DMS79 treated with DMSO at 0.1 percent for 48 hours (cell line): ENCODE data around the gene PPIE.

ENCODE experiments used
- DNase-seq: peaks from one replicate; lab custom pipeline; 2025; lab: John Stamatoyannopoulos, UW

The PPIE gene

DNA sequence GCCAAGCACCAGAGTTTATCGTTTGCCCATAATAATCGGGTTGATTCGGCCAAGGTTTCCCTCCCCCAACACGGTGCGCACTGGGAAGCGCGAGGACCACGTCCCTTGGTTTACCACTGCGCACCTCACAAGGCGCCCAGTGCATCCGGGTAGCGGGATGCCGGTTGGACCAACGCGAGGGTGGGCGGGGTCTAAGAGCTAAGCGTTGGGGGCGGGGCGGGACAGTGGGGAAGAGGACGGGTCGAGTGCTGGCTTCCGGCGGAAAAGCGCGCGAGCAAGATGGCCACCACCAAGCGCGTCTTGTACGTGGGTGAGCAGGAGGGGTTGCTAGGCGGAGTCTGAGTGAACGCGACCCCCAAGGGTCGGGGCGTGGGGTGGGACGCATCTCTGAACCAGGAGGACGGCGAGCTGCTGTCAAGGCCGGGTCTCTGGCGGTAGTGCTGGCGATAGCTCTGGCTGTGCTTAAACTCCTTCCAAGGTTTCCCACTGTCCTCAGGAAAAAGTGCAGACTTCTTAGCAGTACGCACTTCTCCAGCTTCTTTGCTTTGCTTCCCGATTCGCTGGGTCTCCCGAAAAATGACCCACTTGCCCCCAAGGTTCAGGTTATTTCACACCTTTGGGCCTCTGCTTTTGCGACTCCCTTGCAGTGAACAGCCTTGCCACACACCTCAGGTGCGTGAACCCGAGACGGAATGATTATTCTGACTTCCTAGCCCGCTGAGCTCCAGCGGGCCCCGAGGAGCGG, at the start of gene PPIE:
Gene PPIE (plus strand): TSS at position 261 of the 745 bp plus-strand sequence. CDS start 19 bp downstream, at position 280.
- DNase-seq = peak; percentile 81

DNA sequence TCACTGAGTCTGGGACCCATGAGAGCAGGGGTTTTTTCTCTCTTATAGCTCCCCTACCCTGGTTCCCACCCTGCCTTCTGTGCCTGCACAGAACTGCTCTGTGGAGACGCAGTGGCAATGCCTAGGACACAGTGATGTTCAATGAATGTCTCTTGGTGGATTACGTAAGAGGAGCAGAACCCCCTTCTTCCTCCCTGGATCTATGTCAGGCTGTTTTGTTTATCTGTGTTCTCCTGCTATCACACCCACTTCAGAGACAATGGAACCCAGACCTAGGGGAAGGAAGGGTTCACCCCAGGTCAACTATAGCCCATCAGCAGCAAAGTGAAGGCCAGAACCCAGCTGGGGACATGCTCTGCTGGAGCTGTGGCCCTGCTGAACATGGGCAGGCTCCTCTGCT, 49.5 kb upstream of the PPIE start:
- DNase-seq = no peak

DNA sequence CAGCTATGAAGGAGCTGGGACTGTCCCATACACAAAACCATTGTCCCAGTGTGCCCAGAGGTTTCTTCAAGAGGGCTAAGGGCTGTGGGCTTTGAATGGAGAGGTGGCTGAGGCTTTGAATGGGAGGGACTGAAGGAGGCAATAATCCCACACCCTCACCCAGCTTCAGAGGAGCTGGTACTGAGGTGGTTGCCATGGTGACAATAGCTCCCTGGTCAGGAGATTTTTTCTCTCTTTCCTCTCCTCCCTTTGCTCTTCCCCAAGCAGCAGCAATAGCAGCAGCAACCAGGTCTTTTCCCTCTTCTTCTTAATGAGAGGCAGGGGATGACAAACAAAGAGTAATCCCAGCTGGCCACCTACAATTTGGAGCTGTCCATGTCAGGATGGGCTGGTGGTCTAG, 49.0 kb upstream of the PPIE start:
- peak; percentile 46 for DNase-seq

DNA sequence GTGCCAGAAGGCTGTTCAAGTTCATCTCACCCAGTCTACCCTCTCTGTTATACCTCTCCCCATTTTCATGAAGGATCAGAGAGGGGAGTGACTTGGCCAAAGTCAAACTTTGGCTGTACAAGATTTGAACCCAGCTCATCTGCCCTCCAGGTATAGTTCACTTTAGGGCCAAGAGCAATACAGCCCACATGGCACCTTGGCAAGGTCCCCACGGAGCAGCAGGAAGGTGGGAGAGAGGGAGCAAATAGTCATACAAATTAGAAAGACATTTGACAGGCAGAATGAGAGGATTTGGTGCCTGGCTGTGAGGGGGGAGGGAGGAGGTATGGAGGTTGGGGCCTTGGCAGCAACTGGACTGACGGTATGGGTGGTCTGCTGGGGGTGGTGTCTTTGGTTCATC, 48.5 kb upstream of the PPIE start:
- DNase-seq = no peak

DNA sequence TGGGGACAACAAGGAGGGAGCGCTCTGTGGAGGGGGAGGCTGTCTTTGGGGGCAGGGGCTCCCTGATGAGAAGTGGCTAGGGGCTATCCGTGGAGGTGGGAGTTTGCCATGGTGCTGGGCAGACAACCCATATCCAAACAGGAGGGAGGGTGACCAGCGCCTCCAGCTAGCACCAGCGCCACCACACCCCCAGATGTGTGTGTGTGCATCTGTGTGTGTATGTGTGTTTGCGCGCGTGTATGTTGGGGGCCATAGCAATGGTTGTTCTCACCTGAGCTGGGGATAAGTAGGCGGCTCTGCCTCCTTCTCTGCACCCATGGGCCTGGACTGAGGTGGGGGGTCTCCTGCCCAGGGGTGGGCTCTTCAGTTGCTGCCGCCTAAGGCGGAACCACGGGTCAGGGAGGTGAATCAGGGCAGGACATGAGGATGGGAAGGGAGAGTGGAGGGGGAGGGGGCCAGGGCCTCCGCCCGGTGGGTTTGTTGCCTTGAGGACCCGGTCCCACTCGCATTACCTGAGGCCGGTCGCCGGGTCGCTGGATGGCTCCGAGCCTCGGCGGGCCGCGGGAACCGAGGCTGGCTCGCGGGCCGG, 47.8 kb upstream of the PPIE start:
- DNase-seq = no peak

DNA sequence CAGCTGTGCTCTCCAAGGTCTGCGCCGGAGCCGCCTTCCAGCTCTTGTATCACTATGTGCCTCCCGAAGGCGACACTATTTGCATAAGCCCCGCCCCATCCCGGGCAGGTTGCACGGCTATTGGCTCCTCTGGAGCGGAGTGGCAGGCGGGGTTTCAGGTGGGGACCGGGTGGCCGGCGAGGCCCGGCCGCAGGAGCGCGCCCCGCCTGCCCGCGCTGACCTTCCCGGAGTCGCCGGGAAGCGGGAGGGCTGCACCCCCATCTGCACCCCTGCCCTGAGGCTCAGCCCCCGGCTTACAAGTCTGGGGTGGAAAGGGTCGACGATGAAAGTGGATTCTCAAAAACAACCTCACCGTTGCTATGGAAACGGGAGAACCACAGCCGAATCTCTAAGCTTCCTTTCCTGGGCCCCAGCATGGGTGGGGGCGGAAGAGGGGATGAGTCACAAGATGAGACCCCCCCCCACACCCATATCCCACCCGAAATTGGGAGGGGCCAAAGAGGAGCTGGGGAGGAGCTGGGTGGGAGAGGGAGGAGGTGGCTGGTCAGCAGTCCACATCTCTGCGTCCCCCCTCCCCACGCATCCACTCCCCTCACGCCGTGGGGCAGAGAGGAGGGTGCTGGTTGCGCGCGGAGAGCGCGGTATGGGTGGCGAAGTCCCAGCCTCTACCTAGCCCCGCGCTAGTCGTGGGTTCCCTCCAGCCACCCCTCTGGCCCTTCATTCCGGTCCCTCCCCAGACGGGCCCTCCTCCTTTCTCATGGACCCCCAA, 47.1 kb upstream of the PPIE start, which contains the start of gene HPCAL4:
Gene HPCAL4 (minus strand): TSS at position 51 of the 769 bp plus-strand sequence. CDS start 6,830 bp downstream, outside the sequence.
- peak; percentile 90 for DNase-seq

DNA sequence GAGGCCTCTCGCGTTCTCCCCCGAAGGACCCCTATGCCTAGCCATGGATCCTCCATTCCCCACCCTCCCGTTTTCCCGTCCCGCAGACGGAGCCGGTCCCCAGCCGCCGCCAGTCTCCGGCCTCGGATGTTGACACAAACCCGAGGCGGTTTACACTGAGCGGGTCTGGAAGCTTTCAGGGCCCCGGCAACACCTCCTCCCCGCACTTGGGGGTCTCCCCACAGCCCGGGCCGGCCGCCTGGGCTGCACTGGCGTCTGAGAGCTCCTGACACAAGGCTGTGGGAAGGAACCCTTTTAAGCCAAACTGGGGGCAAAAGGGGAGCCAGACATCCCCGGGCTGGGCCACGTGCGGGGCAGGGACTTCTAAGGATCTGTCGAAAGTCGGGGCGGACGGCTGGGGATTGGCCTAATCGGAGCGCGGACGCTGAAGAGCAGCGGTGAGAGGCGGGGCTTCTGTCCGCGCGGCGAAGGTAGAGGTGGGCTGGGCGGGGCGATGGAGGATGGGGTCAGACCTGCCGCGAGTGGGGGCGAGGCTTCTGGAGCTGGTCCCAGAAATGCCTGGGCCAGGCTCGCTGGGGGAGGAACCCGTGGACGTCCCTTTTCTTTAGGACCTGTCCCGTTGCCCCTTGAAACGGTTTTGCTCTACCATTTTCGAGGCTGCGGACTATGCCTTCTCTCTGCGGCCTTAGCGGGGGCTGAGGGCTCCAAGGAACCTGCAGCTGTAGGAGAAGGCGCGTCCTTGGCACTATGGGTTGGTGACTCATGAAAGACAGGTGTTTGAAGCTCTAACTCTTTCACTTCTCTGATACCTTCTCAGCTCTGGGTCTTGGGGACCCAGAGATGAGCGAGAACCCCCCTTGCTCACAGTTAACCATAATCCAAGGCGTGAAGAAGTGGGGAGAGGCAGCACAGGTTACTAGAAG, 46.3 kb upstream of the PPIE start:
- peak; percentile 62 for DNase-seq

DNA sequence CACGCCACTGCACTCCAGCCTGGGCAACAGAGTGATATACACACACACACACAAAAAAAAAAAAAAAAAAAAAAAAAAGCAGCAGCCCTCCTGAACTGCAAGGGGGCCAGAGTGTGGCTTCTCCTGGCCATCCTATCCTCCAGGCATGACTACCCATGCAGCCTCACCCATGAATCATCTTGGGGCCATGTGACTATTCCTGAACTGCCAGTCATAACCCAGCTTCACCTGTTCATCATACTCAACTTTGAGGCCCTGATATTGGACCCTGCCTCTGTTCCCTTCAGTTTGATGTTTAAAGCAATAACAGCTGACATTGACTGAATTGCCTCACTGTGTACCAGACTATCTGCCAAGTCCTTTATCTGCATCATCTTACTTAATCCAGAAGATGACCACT, 44.7 kb upstream of the PPIE start:
- DNase-seq = no peak

DNA sequence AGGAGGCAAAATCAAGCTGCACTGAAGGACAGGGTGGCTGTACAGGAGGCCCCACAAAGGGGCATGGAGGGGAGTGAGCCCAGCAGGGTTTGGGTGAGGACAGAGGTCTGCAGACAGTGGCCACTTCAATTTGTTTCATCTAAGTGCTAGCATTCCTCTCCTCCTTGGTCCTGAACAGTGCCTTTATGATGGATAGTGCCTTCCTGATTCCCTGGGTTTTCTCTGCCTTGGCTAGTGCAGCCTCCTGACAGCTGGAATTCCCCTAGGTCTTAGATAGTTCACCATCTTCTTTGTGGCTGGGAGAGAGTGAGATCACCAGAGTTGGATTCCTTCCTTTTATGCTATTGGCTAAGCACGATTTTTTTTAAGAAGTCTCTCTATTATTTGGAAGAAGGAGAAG, 43.7 kb upstream of the PPIE start:
- DNase-seq = no peak

DNA sequence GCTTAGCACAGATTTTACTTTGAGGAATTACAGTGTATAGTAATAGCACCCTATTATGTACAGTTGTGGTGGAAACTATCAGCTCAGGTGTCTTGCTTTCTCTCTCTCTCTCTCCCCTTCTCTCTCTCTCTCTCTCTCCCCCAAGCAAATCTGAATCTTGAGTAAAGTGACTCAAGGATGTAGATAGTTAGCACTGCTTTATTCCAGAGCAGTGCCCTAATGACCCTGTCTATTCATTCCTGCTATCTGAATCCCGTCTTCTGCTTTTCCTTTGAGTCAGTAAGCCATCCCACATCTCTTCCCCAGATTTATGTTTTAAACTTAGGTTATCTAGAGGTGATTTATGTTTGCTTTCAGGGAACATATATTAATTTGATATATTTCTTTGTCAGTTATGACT, 42.2 kb upstream of the PPIE start:
- DNase-seq = no peak

DNA sequence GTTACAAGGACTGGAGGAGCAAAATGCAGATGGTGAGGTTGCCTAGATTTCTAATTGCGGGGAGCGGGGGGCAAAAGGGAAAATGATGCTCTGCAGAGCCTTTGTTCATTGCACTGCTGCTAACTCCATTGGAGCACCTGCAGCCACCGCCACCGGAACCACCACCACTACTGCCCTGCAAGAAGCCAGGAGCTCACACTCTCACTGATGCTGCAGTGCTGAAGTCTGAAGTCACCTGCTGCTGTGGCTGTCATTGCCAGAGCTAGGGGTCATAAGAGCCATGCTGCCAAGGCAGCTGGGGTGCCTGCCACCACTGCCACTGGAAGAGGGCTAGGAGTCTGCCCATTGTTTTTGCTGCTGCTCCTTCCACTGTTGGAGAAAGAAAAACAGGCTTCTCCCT, 40.1 kb upstream of the PPIE start:
- no peak for DNase-seq

DNA sequence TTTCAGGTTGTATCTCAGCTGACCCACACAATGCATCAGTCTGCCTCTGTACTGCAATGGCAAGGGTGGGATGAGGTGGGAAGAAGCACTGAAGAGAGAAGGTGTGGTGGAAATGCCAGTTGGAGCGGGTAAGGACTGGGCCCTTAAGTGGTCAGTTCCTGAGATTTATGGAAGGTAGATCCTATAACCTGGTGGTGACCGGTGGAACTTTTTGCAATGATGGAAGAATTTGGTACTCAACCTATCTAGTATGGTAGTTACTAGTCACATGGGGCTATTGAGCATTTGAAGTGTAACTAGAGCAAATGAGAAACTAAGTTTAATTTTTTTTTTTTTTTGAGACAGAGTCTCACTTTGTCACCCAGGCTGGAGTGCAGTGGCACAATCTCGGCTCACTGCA, 39.3 kb upstream of the PPIE start:
- DNase-seq = no peak

DNA sequence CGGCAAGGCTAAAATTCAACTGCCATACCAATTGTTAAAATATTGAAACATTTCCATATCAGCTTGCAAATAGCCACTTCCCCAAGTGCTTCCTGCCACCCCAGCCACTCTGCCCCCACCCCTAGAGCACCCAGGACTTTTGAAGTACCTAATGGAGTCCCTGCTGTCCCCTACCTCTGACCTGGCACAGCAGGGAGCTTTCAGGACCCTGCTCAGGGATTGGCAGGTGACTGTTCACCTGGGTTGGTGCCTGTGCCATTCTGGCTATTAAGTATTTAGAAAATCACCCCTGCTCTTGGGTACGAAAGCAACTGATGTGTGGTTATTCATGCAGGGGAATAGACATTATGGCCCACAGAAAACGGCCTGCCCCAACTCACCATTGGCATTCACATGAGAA, 38.3 kb upstream of the PPIE start:
- no peak for DNase-seq

DNA sequence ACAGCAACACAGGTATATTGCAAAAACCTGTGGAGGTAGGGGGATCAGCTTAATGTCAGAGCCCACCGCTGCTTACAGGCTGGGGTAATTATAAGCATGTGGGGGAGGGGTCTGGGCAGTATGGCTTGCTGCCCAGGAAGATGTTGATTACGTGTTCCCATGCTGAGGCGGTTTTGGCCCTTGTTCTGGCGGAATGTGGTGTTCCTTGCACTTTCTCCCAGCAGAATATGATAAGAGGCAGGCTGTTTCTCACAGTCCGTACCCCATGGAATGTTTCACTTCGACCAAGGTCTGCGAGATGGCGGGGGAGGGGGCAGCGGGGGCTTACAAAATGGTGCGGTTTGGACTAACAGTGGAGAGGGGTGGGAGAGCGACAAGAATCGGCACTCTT, 37.6 kb upstream of the PPIE start:
- DNase-seq = peak; percentile 97

DNA sequence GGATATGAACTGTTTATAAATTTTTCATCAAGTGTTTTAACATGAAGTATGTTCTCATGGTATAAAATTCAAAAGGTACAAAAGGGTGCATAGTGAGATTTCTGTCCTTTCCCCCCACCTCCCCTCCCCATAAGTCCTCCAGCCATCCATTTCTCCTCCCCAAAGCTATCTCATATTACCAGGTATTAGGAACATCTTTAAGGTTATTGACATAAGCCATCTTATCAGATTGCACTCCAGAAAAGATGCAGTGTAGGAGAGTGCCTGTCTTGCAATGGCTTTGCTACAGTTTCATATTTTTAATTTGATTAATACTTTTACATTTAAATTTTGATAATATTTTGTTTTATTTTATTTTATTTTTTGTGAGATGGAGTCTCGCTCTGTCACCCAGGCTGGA, 33.9 kb upstream of the PPIE start:
- DNase-seq = no peak

DNA sequence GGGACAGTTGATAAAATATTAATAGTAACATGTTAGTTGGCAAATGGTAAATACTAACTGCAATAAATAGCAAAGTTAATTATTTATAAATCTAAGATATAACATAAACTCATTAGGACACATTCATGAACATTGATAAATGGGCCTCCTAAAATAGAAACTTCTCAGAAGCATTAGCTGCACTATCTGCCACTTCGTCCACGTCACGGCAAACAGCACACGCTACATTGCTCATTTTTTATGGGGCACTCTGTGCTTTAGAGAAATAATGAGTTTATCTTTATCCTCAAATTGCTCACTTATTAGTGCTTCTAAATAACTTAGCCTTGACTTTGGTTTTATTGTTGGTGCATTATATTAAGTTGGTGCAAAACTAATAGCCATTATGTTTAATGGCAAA, 31.2 kb upstream of the PPIE start:
- DNase-seq = no peak

DNA sequence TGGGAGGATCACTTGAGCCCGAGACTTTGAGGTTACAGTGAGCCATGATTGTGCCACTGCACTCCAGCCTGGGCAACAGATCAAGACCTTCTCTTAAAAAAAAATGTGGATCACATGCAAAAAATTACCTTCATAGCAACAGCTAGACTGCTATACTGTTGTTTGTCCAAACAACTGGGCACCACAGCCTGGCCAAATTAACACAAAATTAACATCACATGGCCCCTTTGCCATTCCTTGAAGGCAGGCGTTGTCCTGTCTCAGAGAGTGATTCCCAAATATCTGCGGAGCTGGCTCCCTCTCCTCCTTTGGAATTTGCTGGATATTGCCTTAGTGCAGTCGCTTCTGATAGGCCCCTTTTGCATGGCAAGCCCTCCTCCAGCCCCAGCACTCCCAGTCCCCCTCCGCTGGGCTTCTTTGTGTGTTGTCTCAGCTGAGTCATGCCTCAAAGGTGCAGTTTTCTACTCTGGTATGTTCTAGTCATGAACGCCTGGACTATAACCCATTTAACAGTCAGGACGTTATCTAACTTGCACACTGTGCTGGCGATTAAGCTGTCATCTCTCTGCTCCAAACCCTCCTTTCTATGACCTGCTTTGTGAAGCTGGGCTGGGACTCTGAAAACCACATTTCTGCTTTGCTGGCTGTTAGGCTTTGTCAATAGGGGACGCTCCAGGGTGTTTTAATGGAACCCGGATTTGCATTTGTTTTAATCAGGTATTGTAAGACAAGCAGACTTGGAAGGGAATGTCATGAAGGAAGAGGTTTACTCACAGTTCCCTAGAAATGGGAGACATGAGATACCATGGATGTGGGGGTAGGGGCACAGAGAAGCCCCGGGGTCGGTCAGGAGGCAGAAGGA, 27.3 kb upstream of the PPIE start:
- DNase-seq = no peak

DNA sequence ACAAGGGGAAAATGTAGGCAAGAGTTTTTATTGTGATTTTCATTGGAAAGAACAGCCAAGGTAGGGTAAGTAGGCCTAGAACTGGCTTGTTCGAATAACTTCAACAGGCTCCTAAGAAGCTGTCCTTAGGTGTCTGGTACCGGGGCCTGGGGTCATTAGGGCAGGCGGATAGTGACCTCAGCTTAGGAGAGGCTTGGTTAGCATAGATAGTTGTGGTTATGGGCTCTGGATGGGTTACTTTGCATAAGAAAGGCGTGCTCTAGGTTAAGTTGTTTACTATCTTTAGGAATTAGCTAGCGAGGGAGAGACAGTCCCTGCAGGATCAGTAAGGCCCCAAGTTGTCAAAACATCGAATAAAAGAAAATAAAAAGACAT, 26.7 kb upstream of the PPIE start:
- DNase-seq = no peak

DNA sequence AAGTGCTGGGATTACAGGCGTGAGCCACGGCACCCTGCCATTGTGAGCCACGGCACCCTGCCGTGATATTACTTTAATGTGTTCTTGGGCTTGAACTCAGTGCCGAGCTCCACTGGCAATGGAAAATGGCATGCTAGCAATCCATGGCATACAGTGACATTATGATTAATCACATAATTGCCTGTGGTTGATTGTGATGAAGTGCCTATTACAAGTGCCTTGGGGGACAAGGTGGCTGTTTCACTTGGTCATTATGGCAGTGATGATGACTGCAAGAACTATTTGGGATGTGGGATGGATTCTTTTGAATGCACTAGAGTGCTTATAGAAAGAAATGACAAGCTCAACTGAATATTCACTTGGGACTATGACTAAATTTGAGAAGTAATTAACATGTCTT, 25.1 kb upstream of the PPIE start:
- DNase-seq = no peak

DNA sequence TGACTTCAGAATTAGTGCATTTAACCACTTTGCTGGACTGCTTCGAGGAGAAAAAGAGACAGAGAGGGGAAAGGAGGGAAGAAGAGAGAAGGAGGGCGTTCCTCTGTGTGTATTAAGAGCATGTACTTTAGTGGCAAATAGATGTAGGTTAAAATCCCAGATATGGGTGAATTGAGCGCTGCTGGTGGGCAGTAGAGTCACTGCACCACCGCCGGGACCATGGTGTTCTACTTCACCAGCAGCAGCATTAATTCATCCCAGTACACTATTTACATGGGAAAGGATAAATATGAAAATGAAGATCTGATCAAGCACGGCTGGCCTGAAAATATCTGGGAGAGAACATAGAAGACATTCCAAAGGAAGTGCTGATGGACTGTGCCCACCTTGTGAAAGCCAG, 20.9 kb upstream of the PPIE start:
- no peak for DNase-seq
